ENCODE data around the gene GTF3C2.

DNA sequence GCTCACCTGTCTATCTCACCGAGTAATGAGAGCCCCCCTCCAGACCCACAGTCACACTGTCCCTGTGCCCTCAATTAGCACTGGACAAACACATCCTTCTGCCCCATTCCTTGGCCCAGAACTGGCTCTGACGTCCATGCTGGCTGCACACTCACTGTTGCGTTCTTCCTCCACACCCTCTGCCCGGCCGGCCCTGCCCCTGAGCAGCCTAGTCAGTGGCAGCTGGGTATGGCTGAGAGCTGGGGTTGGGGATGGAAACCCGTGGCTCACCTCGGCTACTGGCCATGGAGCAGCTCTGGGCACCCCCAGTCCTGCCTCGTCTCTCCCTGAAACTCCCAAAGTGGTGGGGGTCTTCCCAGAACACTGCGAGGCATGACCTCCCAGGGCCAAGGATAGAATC lies 41.9 kb downstream of the GTF3C2 start:
- TF ChIP-seq, protein P1, sequence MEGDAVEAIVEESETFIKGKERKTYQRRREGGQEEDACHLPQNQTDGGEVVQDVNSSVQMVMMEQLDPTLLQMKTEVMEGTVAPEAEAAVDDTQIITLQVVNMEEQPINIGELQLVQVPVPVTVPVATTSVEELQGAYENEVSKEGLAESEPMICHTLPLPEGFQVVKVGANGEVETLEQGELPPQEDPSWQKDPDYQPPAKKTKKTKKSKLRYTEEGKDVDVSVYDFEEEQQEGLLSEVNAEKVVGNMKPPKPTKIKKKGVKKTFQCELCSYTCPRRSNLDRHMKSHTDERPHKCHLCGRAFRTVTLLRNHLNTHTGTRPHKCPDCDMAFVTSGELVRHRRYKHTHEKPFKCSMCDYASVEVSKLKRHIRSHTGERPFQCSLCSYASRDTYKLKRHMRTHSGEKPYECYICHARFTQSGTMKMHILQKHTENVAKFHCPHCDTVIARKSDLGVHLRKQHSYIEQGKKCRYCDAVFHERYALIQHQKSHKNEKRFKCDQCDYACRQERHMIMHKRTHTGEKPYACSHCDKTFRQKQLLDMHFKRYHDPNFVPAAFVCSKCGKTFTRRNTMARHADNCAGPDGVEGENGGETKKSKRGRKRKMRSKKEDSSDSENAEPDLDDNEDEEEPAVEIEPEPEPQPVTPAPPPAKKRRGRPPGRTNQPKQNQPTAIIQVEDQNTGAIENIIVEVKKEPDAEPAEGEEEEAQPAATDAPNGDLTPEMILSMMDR (IDR thresholded peaks at IDR 0.05) = no peak
- TF ChIP-seq POLR2A (IDR thresholded peaks at IDR 0.05) = no peak
